WI38 (cell line): ENCODE data around the gene OR10H4.
"Not testable (repeated sequence)": the region's sequence is repeated elsewhere in the genome, so short reads cannot be mapped to it uniquely, and the experiment has no call there.

Experiments used
- H3K4me3 ChIP-seq: 2 replicates; pipeline ENCODE4 v1.5.1; 2011; ENCODE audit warnings: low read depth, mild to moderate bottlenecking, control low read depth, low read length
- CTCF ChIP-seq: IDR thresholded peaks from 2 replicates; pipeline ENCODE4 v1.5.1; 2012; ENCODE audit warnings: low read depth, mild to moderate bottlenecking, control low read depth, low read length

OR10H4 gene

GRCh38 chr19:15945301-15945700, 3.5 kb upstream of the OR10H4 start:
- TF ChIP-seq CTCF, result no peak
- H3K4me3 ChIP-seq, result no peak overlapping the region

GRCh38 chr19:15954820-15955219, 6.0 kb downstream of the OR10H4 start:
- no peak for TF ChIP-seq CTCF
- no peak overlapping the region for H3K4me3 ChIP-seq

- no peak for TF ChIP-seq CTCF
- H3K4me3 ChIP-seq, result no peak overlapping the region
Observed at GRCh38 chr19:15962319-15962718, 13.5 kb downstream of the OR10H4 start.

GRCh38 chr19:15964231-15964630, 15.4 kb downstream of the OR10H4 start:
- TF ChIP-seq CTCF, result no peak
- no peak overlapping the region for H3K4me3 ChIP-seq

GRCh38 chr19:15971224-15971780, 22.5 kb downstream of the OR10H4 start:
- no peak for TF ChIP-seq CTCF
- H3K4me3 ChIP-seq, result no peak overlapping the region

- not testable (repeated sequence) for H3K4me3 ChIP-seq
Observed at GRCh38 chr19:15972043-15972442, 23.2 kb downstream of the OR10H4 start.

- no peak for TF ChIP-seq CTCF
- no peak overlapping the region for H3K4me3 ChIP-seq
Observed at GRCh38 chr19:15974856-15975255, 26.0 kb downstream of the OR10H4 start.
